SHP77 (cell line): ENCODE results near the gene REPIN1.
"Not testable (repeated sequence)": the region's sequence is repeated elsewhere in the genome, so short reads cannot be mapped to it uniquely, and the experiment has no call there.

Experiments
- DNase-seq, 2 experiments: peaks; one replicate each; lab custom pipeline; 2025; lab: John Stamatoyannopoulos, UW

Gene REPIN1

GRCh38 chr7:150376560-150376959 lies 7.9 kb downstream of the REPIN1 start:
- DNase-seq, result no peak

DNA sequence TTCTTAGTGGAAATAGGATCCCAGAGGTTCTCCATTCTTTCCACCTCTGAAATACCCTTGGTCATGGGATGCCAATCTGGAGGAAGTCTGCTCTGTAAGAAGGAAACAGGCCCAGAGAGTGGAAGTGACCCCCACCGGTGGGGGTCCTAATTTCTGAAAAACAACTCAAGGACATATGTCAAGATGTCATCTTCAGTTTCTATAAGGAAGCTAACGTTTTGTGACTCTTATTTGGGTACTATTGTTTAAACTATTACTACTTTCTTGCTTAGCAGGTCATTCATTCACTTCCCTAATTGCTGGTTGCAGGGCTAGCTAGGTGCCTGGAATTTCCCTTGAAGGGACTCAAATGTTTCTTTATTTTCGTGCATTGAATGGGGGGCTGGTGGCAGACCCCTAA lies 8.6 kb downstream of the REPIN1 start:
- DNase-seq, result no peak

- DNase-seq, result no peak
Measured at GRCh38 chr7:150377635-150378034, 9.0 kb downstream of the REPIN1 start.

DNA sequence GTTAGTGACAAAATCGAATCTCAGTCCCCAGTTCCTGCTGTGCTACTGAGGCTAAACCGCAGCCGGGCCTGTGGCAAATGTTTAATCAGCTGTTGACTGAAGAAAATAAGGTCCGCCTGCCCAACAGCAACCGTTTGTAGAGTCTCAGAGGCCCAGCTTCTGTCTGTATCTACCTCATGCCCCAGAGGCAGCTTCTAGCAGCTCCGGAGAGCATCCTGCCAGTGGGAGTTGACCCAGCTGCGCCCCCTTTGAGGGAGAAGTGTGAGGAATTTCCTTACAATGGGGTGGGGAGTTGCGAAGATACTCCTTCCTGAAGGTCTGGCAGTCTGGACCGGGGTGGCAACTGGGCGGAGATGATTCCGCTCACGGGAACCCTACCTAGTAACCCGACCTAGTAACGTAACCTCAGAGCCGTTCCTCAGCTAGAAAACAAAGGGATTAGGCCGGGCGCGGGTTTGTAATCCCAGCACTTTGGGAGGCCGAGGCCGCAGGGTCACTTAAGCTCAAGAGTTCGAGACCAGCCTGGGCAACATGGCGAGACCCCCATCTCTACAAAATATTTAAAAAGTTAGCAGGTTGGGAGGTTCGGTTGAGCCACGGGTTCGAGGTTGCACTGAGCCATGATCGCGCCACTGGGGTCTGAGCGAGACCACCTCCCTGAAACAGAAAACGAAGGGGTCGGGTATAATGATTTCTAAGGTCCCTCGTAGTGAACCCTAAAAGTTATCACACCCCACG lies 9.7 kb downstream of the REPIN1 start:
- DNase-seq, result peak; percentile 87 to 90

- DNase-seq, result peak; percentile 88 to 95
Measured at GRCh38 chr7:150378853-150379440, 10.3 kb downstream of the REPIN1 start, which contains the start of gene ZNF775. Gene ZNF775, plus strand, starts transcription at chr7:150379330. Its CDS starts 9,141 bp downstream, at chr7:150388471.

DNA sequence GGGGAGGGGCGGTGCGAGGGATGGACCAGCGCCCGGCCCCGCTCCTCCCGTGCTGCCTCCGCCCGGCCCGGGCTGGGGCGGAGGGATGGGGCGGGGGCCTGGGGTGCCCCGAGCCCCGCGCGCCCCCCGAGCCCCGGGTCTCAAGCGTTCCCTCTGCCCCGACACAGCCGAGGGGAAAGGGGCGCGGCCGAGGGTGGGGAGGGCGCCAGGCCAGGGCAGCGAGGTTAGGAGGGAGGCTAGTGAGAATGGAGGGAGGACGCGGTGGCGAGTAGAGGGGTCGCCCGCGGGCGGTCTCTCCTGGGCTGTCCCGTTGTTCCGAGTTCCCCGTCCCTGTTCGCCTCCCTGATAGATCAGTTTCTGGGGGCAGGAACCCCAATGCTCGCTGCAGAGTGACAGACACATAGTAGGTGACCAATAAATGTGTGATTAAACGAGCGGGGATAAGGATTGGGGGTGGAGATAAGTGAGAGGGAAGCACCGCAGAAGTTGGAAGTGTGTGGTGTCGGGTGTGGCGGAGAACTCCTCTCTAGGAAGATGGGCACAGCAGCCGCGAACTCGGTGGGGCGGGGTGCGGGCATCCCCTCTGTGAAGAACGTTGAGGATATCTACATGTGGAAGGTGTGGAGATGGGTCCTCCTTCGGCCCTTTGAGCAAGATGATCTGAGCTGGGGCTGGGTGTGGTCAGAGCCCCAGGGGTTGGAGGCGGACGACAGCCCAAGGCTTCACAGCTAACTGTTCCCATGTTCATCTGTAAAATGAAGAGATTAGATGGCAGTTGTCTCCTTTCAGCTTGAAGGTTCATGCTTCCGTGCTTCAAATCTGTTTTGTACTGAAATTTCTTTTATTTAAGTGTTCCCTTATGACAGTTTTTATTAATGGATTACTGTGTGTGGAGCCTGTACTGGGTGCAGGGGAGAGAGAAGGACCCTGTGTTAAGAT lies 11.1 kb downstream of the REPIN1 start:
- no peak for DNase-seq

DNA sequence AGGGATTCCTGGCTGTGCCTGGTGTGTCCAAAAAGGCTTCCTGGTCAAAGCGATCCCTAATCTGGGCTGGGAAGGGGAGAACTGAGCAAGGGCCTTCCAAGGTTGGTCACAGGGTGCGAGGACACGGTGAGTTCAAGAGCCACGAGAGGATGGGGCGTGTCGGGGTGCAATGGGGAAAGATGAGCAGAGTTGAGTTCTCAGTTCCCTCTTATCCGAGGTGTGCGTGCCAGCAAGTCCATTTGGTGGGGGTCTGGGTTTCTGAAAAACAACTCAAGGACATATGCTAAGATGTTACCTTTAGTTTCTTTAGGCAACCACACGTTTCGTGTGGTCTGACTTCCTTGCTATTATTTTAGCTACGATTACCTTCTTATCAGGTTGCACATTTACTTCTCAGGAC lies 11.8 kb downstream of the REPIN1 start:
- no peak for DNase-seq

- no peak for DNase-seq
Measured at GRCh38 chr7:150381096-150381495, 12.5 kb downstream of the REPIN1 start.

- DNase-seq, result no peak
Measured at GRCh38 chr7:150381785-150382122, 13.1 kb downstream of the REPIN1 start.

GRCh38 chr7:150382123-150382843 lies 13.7 kb downstream of the REPIN1 start:
- peak in 1 of 2 experiments; percentile 39 for DNase-seq

DNA sequence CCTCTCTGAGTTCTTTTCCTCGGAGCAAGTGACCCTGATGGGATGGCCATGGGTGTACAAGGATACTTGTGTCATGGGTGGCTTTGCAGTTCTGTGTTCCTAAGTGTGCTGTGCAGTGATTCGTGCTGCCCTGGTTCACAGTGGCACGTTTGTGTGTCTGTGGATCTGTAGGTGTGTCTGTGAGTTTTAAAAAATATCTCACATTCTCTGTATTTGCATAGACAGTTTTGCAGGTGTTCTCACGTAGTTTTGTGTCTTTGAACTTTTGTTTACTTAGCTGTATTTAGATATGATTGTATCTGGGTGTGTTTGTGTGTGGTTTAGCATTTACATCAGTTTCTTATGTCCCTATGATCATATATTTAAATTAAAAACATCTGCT lies 14.2 kb downstream of the REPIN1 start:
- no peak for DNase-seq

GRCh38 chr7:150383710-150384397 lies 15.2 kb downstream of the REPIN1 start:
- peak; percentile 97 to 98 for DNase-seq

GRCh38 chr7:150384406-150385301 lies 16.0 kb downstream of the REPIN1 start:
- DNase-seq, result no peak

DNA sequence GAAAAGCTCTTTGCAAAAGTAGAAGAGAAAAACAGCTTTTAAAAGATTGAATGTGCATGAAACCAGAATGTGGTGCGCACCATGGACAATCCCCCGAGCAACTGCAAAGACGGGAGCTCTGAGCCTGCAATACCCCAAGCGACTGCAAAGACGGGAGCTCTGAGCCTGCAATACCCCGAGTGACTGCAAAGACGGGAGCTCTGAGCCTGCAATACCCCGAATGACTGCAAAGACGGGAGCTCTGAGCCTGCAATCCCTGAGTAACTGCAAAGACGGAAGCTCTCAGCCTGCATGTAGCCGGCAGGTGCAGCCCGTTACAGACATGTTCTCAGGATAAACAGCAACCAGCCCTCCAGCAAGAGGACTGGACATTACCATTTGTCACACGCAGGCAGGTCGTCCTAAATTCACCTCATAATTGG lies 16.7 kb downstream of the REPIN1 start:
- DNase-seq, result peak; percentile 71 to 78

DNA sequence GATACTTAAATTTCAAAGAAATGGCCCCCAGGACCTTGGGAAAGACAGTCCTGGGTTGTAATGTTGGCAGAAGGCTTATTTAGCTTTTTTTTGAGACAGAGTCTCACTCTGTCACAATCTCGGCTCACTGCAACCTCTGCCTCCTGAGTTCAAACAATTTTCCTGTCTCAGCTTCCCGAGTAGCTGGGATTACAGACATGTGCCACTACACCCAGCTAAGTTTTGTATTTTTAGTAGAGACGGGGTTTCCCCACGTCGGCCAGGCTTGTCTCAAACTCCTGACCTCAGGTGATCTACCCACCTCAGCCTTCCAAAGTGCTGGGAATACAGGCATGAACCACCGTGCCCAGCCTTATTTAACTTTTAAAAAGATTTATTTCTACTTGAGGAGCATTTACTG lies 17.3 kb downstream of the REPIN1 start:
- not testable (repeated sequence) for DNase-seq

DNA sequence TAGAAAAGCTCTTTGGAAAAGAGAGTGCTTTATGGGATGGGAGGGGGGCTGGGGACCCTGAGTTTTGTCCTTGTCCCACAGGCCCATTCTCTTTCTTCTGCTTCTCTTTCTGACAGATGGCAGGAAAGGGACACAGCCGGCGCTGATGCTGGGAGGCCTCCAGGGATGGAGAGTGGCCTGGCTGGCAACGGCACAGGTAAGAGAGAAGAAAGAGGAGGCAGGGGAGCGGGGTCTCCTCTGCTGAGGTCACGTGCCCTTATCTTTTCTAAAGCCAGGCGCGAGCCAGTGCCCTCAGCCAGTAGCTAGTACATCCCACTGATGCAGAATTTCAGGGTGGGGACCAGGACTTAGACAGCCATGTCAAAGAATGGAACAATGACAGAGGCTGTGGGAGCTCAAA lies 19.7 kb downstream of the REPIN1 start:
- no peak for DNase-seq

DNA sequence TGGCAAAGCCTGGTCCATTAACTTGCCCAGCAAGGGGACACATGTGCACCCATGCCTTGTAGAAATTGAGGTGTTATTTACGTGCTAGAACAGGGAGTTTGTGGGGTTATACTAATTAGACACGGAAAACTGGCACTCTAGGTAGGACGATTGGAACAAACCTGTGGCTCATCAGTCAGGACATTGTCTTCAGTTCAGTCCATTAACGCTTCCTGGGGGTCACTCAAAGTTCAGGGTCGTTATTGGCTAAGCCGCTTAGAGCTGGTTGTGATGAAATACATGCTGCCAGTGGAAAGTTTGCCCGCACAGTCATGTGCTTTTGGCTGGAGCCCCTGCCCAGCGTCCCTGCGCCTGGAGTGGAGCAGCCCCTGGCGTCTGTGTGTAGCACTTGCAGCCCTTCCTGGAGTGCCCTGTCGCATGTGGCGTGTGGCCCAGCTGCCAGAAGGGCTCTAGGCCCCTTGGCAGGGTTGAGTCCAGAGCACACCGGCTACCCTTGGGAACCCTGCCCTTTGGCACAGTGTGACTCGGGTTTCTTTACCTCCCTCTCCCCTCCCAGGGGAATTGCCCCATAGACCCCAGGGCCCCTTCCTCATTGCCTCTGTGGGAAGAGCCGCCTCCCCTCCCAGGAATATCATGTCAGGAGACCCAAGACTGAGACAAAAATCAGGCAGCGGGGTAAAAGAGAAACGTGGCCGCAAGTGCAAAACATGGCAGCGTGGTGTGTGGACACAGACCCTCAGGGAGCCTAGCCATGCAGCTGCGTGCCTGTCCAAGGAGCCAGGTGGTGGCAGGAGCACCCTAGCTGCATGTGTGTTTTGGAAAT lies 20.3 kb downstream of the REPIN1 start:
- DNase-seq, result peak; percentile 64 to 77

DNA sequence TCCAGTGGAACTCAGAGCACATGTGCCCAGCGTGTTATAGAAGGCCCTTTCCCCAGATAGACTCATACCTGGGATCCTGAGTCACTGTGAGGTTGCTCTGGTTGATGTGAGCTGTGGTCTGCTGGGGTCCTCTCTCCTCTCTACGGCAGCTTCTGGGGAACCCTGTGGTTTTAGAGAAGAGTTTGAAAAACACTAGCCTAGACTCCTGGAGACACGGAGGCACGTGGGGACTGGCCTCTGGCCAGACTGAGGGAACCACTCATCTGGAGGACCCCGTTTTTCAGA lies 20.9 kb downstream of the REPIN1 start:
- no peak for DNase-seq

- no peak for DNase-seq
Measured at GRCh38 chr7:150390205-150390604, 21.6 kb downstream of the REPIN1 start.

- no peak for DNase-seq
Measured at GRCh38 chr7:150393325-150393724, 24.7 kb downstream of the REPIN1 start.
